Measurements from ENCODE around the gene RTBDN.

The RTBDN gene

DNA sequence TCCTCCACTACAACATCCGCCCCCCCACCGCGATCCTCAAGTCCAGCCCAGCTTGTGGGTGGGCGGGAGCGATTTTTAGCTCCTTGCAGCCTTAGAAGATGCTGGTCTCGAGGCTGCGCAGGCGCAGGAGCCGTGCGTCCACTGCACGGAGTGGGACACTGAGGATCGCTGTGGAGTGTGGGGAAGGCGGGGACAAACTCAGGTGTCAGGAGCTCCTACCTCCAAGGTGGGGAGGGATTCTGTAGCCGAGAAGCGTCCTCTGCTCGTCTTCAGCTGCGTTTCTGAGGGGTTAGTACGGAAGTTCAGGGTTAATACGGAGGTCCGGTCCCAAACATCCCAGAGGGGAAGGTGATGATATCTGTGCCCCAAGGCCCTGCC is at the start of gene RTBDN:
Gene RTBDN, minus strand, starts transcription at position 14 of the 378 bp plus-strand sequence. CDS start 4,600 bp downstream, outside the sequence.
- no peaks in the 10 kb centered on the region for H3K36me3 ChIP-seq (ENCODE audit: insufficient read depth, low read length)
- no peaks in the 10 kb centered on the region for H3K9me3 ChIP-seq (ENCODE audit: insufficient read depth, low read length, severe bottlenecking)
- peaks cover 11% of the 10 kb centered on the region for H4K20me1 ChIP-seq (ENCODE audit: insufficient read depth, low read length)
- H3K27me3 ChIP-seq (ENCODE audit: insufficient read depth, low read length, poor library complexity), result no peaks in the 10 kb centered on the region
- H3K4me1 ChIP-seq (ENCODE audit: insufficient read depth, low read length), result peaks cover 46% of the 10 kb centered on the region
- peak within 1 kb of the TSS; percentile 88 for H2AFZ ChIP-seq (ENCODE audit: low read depth, low read length)
- peaks cover 8% of the 10 kb centered on the region for H3K79me2 ChIP-seq (ENCODE audit: insufficient read depth, low read length)
- no peak for DNase-seq
- peak within 1 kb of the TSS; percentile 89 for H3K4me2 ChIP-seq (ENCODE audit: insufficient read depth, low read length)
- TF ChIP-seq, protein P1, sequence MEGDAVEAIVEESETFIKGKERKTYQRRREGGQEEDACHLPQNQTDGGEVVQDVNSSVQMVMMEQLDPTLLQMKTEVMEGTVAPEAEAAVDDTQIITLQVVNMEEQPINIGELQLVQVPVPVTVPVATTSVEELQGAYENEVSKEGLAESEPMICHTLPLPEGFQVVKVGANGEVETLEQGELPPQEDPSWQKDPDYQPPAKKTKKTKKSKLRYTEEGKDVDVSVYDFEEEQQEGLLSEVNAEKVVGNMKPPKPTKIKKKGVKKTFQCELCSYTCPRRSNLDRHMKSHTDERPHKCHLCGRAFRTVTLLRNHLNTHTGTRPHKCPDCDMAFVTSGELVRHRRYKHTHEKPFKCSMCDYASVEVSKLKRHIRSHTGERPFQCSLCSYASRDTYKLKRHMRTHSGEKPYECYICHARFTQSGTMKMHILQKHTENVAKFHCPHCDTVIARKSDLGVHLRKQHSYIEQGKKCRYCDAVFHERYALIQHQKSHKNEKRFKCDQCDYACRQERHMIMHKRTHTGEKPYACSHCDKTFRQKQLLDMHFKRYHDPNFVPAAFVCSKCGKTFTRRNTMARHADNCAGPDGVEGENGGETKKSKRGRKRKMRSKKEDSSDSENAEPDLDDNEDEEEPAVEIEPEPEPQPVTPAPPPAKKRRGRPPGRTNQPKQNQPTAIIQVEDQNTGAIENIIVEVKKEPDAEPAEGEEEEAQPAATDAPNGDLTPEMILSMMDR (IDR thresholded peaks at IDR 0.05; ENCODE audit: borderline replicate concordance, extremely low read depth, low read length, poor library complexity, severe bottlenecking), result no peak
- no peak for TF ChIP-seq EZH2 (IDR thresholded peaks at IDR 0.05; ENCODE audit: borderline replicate concordance, low read depth, low read length, severe bottlenecking)
- peak within 1 kb of the TSS; percentile 50 for H3K27ac ChIP-seq (ENCODE audit: low read length)
- peak within 1 kb of the TSS; percentile 40 to 63; a peak in 3 of 4 replicates for H3K4me3 ChIP-seq (ENCODE audit: low read depth in 1 of 2, low read length in 2 of 2)
- ATAC-seq (ENCODE audit: insufficient read depth, low read depth), result no peak
- H3K9ac ChIP-seq (ENCODE audit: low read depth, low read length), result peak within 1 kb of the TSS; percentile 67

DNA sequence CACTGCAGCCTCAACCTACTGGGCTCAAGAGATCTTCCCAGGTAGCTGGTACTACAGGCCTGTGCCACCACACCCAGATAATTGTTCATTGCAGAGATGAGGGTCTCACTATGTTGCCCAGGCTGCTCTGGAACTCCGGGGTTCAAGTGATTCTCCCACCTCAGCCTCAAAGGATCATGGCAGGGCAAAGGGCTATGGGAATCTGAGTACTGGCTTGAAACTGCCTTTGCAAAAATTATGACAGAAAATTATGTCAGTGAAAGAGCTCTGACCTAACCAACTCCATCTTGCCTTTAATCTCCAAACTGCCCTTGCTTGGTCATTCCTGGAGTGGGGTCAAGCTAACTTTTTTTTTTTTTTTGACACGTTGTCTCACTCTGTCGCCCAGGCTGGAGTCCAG is 48.2 kb upstream of the RTBDN start:
- TF ChIP-seq, protein P1 (IDR thresholded peaks at IDR 0.05; ENCODE audit: borderline replicate concordance, extremely low read depth, low read length, poor library complexity, severe bottlenecking), result no peak
- TF ChIP-seq EZH2 (IDR thresholded peaks at IDR 0.05; ENCODE audit: borderline replicate concordance, low read depth, low read length, severe bottlenecking), result no peak
- ATAC-seq (ENCODE audit: insufficient read depth, low read depth), result no peak

DNA sequence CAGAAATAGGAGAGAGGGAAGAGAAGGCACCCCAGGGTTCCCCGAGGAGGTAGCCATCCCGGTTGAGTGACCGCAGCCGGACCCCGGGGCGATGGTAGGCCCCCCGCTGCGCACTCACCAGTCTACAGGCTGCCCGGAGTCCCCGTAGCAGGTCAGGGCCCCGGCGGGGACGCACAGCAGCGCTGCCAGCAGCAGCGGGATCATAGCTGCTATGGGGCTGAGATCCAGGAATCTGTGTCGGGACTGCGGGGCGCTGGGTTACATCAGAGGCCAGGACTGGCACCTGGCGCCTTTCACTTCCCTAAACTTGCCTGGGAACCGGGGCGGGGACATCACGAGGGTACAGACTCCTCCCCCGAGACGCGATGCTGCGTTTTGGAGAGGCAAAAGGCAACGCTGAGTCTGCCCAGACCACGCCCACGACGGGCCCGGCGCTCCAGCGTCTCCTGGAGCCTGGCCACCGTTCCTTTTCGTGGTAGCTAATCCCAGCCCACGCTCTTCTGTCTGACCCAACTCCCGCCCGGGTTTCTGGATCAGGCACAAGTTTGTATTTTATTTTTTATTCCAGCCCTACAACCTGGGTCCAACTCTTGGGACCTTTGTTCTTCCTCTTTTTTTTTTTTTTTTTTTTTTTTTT is 46.9 kb upstream of the RTBDN start, which contains the start of gene DNASE2:
Gene DNASE2, minus strand, starts transcription at position 278 of the 637 bp plus-strand sequence. Its CDS starts 74 bp downstream, at position 204.
- peak within 1 kb of the TSS; percentile 92 for H3K9ac ChIP-seq (ENCODE audit: low read depth, low read length)
- H3K4me1 ChIP-seq (ENCODE audit: insufficient read depth, low read length), result peaks cover 24% of the 10 kb centered on the region
- peaks cover 14% of the 10 kb centered on the region for H3K36me3 ChIP-seq (ENCODE audit: insufficient read depth, low read length)
- peak within 1 kb of the TSS; percentile 91 for H3K4me2 ChIP-seq (ENCODE audit: insufficient read depth, low read length)
- H2AFZ ChIP-seq (ENCODE audit: low read depth, low read length), result peak within 1 kb of the TSS; percentile 98
- peak within 1 kb of the TSS; percentile 91 to 98 for H3K4me3 ChIP-seq (ENCODE audit: low read depth in 1 of 2, low read length in 2 of 2)
- no peaks in the 10 kb centered on the region for H4K20me1 ChIP-seq (ENCODE audit: insufficient read depth, low read length)
- ATAC-seq (ENCODE audit: insufficient read depth, low read depth) (peak; percentile 98), DNase-seq (peak; percentile 96)
- H3K9me3 ChIP-seq (ENCODE audit: insufficient read depth, low read length, severe bottlenecking), result peaks cover 5% of the 10 kb centered on the region
- no peaks in the 10 kb centered on the region for H3K27me3 ChIP-seq (ENCODE audit: insufficient read depth, low read length, poor library complexity)
- peak within 1 kb of the TSS; percentile 85 for H3K27ac ChIP-seq (ENCODE audit: low read length)
- H3K79me2 ChIP-seq (ENCODE audit: insufficient read depth, low read length), result peaks cover 18% of the 10 kb centered on the region
- TF ChIP-seq EZH2 (IDR thresholded peaks at IDR 0.05; ENCODE audit: borderline replicate concordance, low read depth, low read length, severe bottlenecking), result no peak
- TF ChIP-seq, protein P1 (IDR thresholded peaks at IDR 0.05; ENCODE audit: borderline replicate concordance, extremely low read depth, low read length, poor library complexity, severe bottlenecking), result peak; percentile 2

More for the DNA sequence above, 48.2 kb upstream of the RTBDN start:
- Histone ChIP-seq H3K9ac (ENCODE audit: low read depth, low read length) (no peak overlapping the region), H3K36me3 (ENCODE audit: insufficient read depth, low read length) (peaks cover 10% of the 10 kb centered on the region), H3K4me2 (ENCODE audit: insufficient read depth, low read length) (no peak overlapping the region), H3K79me2 (ENCODE audit: insufficient read depth, low read length) (peaks cover 18% of the 10 kb centered on the region), H4K20me1 (ENCODE audit: insufficient read depth, low read length) (no peaks in the 10 kb centered on the region), H2AFZ (ENCODE audit: low read depth, low read length) (no peak overlapping the region), H3K27ac (ENCODE audit: low read length) (no peak overlapping the region), H3K9me3 (ENCODE audit: insufficient read depth, low read length, severe bottlenecking) (peaks cover 5% of the 10 kb centered on the region), H3K4me1 (ENCODE audit: insufficient read depth, low read length) (peaks cover 24% of the 10 kb centered on the region), H3K4me3 (ENCODE audit: low read depth in 1 of 2, low read length in 2 of 2) (no peak overlapping the region), H3K27me3 (ENCODE audit: insufficient read depth, low read length, poor library complexity) (no peaks in the 10 kb centered on the region)
- no peak for DNase-seq

Data from DND-41 (cell line).